GM18526 (cell line): ENCODE results near the gene XRN2.

ENCODE experiments used
- POLR2A ChIP-seq: IDR thresholded peaks from 3 replicates; pipeline ENCODE4 v1.6.1; 2011; ENCODE audit not compliant: insufficient read length; ENCODE audit errors: extremely low read depth

Gene XRN2

GRCh38 chr20:21398109-21399004 is 95.2 kb downstream of the XRN2 start:
- TF ChIP-seq POLR2A, result no peak

GRCh38 chr20:21399005-21399475 is 95.9 kb downstream of the XRN2 start:
- TF ChIP-seq POLR2A, result no peak

- no peak for TF ChIP-seq POLR2A
These were observed 108.6 kb downstream of the XRN2 start for GRCh38 chr20:21411725-21412124.

GRCh38 chr20:21421601-21422236 is 118.6 kb downstream of the XRN2 start:
- TF ChIP-seq POLR2A, result no peak

GRCh38 chr20:21424846-21425245 is 121.7 kb downstream of the XRN2 start:
- TF ChIP-seq POLR2A, result no peak

- TF ChIP-seq POLR2A, result no peak
These were observed 126.9 kb downstream of the XRN2 start for GRCh38 chr20:21430020-21430419.

GRCh38 chr20:21432911-21433310 is 129.8 kb downstream of the XRN2 start:
- TF ChIP-seq POLR2A, result no peak

- no peak for TF ChIP-seq POLR2A
These were observed 130.3 kb downstream of the XRN2 start for GRCh38 chr20:21433329-21433890.

GRCh38 chr20:21435576-21435975 is 132.4 kb downstream of the XRN2 start:
- no peak for TF ChIP-seq POLR2A

- no peak for TF ChIP-seq POLR2A
These were observed 133.1 kb downstream of the XRN2 start for GRCh38 chr20:21436205-21436604.

GRCh38 chr20:21437248-21437647 is 134.1 kb downstream of the XRN2 start:
- TF ChIP-seq POLR2A, result no peak

GRCh38 chr20:21437816-21438215 is 134.7 kb downstream of the XRN2 start:
- TF ChIP-seq POLR2A, result no peak
